H1 (cell line): Measurements from ENCODE around the gene UBTD2.

ENCODE experiments used
- CBX8 ChIP-seq: fragments of 300-800, 300-1000 bp; sonication (generic); IDR thresholded peaks from 2 replicates; pipeline ENCODE4 v1.7.1; 2016; ENCODE audit warnings: low read depth, low read length, borderline replicate concordance
- CTCF ChIP-seq, 3 experiments: IDR thresholded peaks; 1 replicate in 2 of 3; 2 replicates in 1 of 3; pipeline versions ENCODE4 v1.5.1 to v1.6.1; 2011; ENCODE audit warnings: low read length in 3 of 3, mild to moderate bottlenecking in 3 of 3, inconsistent platforms in 2 of 3, low read depth in 1 of 3, moderate library complexity in 1 of 3; ENCODE audit not compliant: insufficient read depth in 1 of 3; ENCODE audit errors: control extremely low read depth in 1 of 3
- POLR2A ChIP-seq, 2 experiments: IDR thresholded peaks; 1 replicate in 1 of 2; 2 replicates in 1 of 2; pipeline ENCODE4 v1.6.1; 2011; ENCODE audit warnings: low read depth in 2 of 2, low read length in 2 of 2, mild to moderate bottlenecking in 2 of 2; ENCODE audit errors: control extremely low read depth in 1 of 2
- TAF1 ChIP-seq: IDR thresholded peaks from 2 replicates; pipeline ENCODE4 v1.6.1; 2011; ENCODE audit warnings: mild to moderate bottlenecking, low read depth, low read length
- YY1 ChIP-seq: IDR thresholded peaks from 2 replicates; pipeline ENCODE4 v1.6.1; 2011; ENCODE audit warnings: low read depth, mild to moderate bottlenecking, low read length
- ZNF274 ChIP-seq: IDR thresholded peaks from 2 replicates; pipeline ENCODE4 v1.7.0; 2012; ENCODE audit warnings: low read length, borderline replicate concordance; ENCODE audit errors: extremely low read depth

GRCh38 chr5:172303572-172304335 lies 20.2 kb upstream of the UBTD2 start:
- TF ChIP-seq POLR2A (IDR thresholded peaks at IDR 0.05; ENCODE audit: control extremely low read depth in 1 of 2, low read depth in 2 of 2, low read length in 2 of 2) (no peak), YY1 (no peak), ZNF274 (no peak), CTCF (IDR thresholded peaks at IDR 0.05; ENCODE audit: control extremely low read depth in 1 of 3, insufficient read depth in 1 of 3, low read depth in 1 of 3, low read length in 3 of 3) (no peak), TAF1 (no peak), CBX8 (no peak)
